Tibial artery (tissue), 4 donors: Measurements from ENCODE around the gene IFT81.
A peak's percentile ranks its signal among the peaks of the same experiment; 100 is the strongest.

ENCODE experiments used
- DNase-seq, 2 donors: peaks; one replicate each; pipeline ENCODE4 v3.0.0-alpha.2; 2019
- H3K27ac ChIP-seq, 2 donors: fragments of 200-600 bp; sonication (generic) in 1 of 2; 1 replicate in 1 of 2; 2 replicates in 1 of 2; pipeline ENCODE4 v1.5.1; 2018 to 2019; ENCODE audit warnings: mild to moderate bottlenecking in 1 of 2
- H3K27me3 ChIP-seq, 2 donors: fragments of 200-600 bp; sonication (generic) in 1 of 2; one replicate each; pipeline versions ENCODE4 v1.5.1 to v1.6.0; 2016 to 2019
- H3K36me3 ChIP-seq, 3 donors: fragments of 200-600 bp; sonication (generic) in 2 of 3; one replicate each; pipeline ENCODE4 v1.5.1; 2016 to 2019; ENCODE audit warnings: mild to moderate bottlenecking in 2 of 3
- H3K4me1 ChIP-seq, 4 donors: fragments of 200-600 bp; sonication (generic) in 2 of 4; 1 replicate in 3 of 4; 2 replicates in 1 of 4; pipeline ENCODE4 v1.5.1; 2016 to 2019
- H3K4me3 ChIP-seq, 2 donors: fragments of 200-600 bp; sonication (generic) in 1 of 2; 1 replicate in 1 of 2; 2 replicates in 1 of 2; pipeline ENCODE4 v1.5.1; 2018 to 2019; ENCODE audit warnings: mild to moderate bottlenecking in 2 of 2
- H3K9me3 ChIP-seq, 3 donors: fragments of 200-600 bp; sonication (generic) in 1 of 3; one replicate each; pipeline ENCODE4 v1.5.1; 2016 to 2019
- intact Hi-C: fragments of 100-400 bp; cut with DNase I; formaldehyde crosslinking; loops from one replicate; pipeline ENCODE4 v1.15.0; 2023; ENCODE audit warnings: low total_unique reads
- TF ChIP-seq, protein P1 (sequence below), 2 experiments: fragments of 200-600 bp in 1 of 2; fragments of 450-650 bp in 1 of 2; IDR thresholded peaks; one replicate each; pipeline ENCODE4 v1.5.1; 2017 to 2019; ENCODE audit warnings: antibody characterized with exemption in 2 of 2, mild to moderate bottlenecking in 1 of 2, moderate library complexity in 1 of 2

IFT81 gene

DNA sequence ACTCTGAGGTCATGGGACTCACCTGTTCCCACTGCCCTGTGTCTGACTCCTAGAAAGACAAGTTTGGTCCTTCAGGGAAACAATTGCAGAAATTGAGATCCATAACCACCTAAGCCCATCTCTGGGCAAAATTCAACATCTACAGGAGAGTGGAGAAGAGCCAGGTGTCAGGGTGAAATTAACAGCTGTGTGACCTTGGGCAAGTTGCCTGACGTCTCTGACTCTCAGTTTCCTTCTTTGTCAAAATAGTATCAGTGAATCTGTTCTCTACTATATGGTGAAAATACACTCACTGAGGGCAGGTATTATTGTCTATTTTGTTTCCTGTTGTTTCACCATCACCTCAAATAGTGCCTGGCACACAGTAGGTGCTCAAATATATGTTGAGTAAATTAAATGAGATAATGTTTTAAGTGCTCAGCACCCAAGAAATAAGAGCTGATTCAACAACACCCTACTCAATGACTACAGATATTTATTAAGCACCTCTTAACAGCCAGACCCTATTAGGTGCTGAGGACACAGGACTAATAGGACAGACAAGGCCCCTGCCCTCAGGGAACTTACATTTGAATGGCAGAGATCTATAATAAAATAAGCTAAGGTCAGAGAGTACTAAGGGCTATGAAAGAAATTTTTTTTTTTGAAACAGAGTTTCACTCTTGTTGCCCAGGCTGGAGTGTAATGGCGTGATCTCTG lies 14.2 kb upstream of the IFT81 start:
- Histone ChIP-seq H3K9me3 (no peaks in the 10 kb centered on the region), H3K4me1 (peaks cover 14 to 95% (median 57%) of the 10 kb centered on the region in 4 donors), H3K4me3 (peak overlapping the region; percentile 9 to 13), H3K27ac (peak overlapping the region; percentile 88 to 91), H3K27me3 (no peaks in the 10 kb centered on the region), H3K36me3 (no peaks in the 10 kb centered on the region)
- no peak for DNase-seq
- intact Hi-C loops, result no loop called here
- TF ChIP-seq, protein P1, sequence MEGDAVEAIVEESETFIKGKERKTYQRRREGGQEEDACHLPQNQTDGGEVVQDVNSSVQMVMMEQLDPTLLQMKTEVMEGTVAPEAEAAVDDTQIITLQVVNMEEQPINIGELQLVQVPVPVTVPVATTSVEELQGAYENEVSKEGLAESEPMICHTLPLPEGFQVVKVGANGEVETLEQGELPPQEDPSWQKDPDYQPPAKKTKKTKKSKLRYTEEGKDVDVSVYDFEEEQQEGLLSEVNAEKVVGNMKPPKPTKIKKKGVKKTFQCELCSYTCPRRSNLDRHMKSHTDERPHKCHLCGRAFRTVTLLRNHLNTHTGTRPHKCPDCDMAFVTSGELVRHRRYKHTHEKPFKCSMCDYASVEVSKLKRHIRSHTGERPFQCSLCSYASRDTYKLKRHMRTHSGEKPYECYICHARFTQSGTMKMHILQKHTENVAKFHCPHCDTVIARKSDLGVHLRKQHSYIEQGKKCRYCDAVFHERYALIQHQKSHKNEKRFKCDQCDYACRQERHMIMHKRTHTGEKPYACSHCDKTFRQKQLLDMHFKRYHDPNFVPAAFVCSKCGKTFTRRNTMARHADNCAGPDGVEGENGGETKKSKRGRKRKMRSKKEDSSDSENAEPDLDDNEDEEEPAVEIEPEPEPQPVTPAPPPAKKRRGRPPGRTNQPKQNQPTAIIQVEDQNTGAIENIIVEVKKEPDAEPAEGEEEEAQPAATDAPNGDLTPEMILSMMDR (IDR thresholded peaks at IDR 0.05), result no peak

DNA sequence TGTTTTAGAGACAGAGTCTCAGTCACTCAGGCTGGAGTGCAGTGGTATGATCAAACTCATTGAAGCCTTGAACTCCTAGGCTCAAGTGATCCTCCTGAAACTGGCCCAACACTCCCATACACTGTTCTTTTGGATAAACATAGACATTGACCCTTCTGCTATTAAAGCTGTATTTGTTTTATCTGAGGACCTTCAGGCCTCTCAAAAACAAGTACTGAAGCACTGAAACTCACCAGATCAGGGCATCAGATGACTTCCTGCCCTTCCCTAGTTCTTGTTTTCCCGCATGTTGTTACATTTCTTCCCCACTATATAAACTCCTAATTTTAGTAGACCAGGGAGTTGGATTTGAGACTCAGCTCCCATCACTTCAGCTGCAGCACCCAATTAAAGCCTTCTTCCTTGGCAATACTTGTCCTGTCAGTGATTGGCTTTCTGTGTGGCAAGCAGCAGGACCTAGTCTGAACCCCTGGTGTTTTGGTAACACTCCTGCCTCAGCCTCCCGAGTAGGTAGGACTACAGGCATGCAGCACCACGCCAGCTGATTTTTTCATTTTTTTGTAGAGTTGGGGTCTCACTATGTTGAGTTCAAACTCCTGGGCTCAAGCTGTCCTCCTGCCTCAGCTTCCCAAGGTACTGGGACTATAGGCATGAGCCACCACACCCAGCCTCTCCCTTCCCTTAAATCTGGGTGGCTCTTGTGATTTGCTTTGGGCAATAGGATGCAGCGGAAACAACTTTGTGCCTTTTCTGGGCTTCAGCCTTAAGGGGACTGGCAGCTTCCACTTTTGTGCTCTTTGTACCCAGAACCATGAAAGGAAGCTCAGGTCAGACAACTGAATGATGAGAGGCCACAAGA lies 12.5 kb upstream of the IFT81 start:
- Histone ChIP-seq H3K9me3 (no peaks in the 10 kb centered on the region), H3K36me3 (no peaks in the 10 kb centered on the region), H3K4me1 (peaks cover 14 to 95% (median 62%) of the 10 kb centered on the region in 4 donors), H3K27ac (peak overlapping the region; percentile 88 to 91), H3K4me3 (no peak overlapping the region), H3K27me3 (no peaks in the 10 kb centered on the region)
- DNase-seq, result peak in 1 of 2 donors; percentile 34
- TF ChIP-seq, protein P1 (IDR thresholded peaks at IDR 0.05), result no peak
- intact Hi-C loops, result no loop called here

DNA sequence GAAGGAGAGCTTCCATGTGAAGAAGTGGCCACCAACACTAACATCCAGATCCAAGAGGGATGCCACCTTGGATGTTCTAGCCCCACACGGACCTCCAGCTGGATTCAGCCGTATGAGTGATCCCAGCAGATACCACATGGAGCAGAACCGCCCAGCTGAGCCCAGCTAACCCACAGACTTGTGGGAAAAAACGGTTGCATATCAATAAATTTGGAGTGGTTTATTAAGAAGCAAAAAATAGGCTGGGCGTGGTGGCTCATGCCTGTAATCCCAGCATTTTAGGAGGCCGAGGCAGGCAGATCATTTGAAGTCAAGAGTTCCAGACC lies 11.9 kb upstream of the IFT81 start:
- peak in 1 of 2 donors; percentile 38 for DNase-seq
- intact Hi-C loops, result no loop called here
- Histone ChIP-seq H3K27ac (peak overlapping the region; percentile 88 to 91), H3K4me3 (no peak overlapping the region), H3K4me1 (peaks cover 14 to 95% (median 59%) of the 10 kb centered on the region in 4 donors), H3K9me3 (no peaks in the 10 kb centered on the region), H3K36me3 (no peaks in the 10 kb centered on the region), H3K27me3 (no peaks in the 10 kb centered on the region)
- TF ChIP-seq, protein P1 (IDR thresholded peaks at IDR 0.05), result no peak

DNA sequence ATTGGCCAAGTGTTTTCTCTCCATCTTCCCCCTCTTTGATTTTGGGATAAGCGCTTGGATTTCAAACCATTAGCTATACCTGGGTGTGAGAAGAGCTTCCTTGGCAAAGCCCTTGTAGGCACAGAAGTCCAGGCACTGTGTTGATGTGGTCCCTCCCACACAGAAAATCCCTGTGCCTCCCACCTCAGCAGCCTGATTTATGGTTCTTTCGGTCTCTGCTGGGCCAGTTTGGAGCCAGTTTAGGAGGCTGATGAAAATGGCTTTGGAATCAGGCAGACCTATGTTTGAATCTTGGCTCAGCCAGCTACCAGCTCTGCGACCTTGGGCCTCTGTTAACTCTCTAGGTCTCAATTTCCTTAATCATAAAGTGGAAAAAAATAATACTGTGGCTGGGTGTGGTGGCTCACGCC lies 9.6 kb upstream of the IFT81 start:
- intact Hi-C loops, result no loop called here
- H3K27ac ChIP-seq, result peak overlapping the region; percentile 88 to 91
- TF ChIP-seq, protein P1 (IDR thresholded peaks at IDR 0.05), result no peak
- H3K27me3 ChIP-seq, result no peaks in the 10 kb centered on the region
- peak in 1 of 2 donors; percentile 68 for DNase-seq
- peaks cover 5 to 95% (median 57%) of the 10 kb centered on the region in 4 donors for H3K4me1 ChIP-seq
- H3K4me3 ChIP-seq, result peak overlapping the region in 1 of 2 donors; percentile 10
- H3K36me3 ChIP-seq, result no peaks in the 10 kb centered on the region
- H3K9me3 ChIP-seq, result no peaks in the 10 kb centered on the region

DNA sequence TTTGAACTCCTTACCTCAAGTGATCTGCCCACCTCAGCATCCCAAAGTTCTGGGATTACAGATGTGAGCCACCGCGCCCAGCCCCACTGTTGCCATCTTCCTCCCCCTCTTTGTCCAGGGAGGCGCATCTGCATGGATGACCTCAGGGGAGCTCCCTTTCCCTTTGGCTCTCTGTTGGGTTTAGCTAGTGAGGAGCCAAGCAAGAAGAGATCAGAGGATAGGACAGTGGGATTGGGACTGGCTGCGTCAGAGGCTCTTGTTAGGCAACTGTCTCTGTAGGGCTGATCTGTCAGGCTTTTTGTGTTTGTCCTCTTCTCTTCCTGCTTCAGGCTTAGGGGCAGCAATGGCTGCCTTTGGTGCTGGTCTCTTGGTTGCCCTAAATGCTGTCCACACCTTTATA lies 8.5 kb upstream of the IFT81 start:
- no peak for DNase-seq
- Histone ChIP-seq H3K27ac (peak overlapping the region; percentile 88 to 91), H3K27me3 (no peaks in the 10 kb centered on the region), H3K36me3 (no peaks in the 10 kb centered on the region), H3K9me3 (no peaks in the 10 kb centered on the region), H3K4me1 (peaks cover 0 to 83% (median 48%) of the 10 kb centered on the region in 4 donors), H3K4me3 (no peak overlapping the region)
- TF ChIP-seq, protein P1 (IDR thresholded peaks at IDR 0.05), result no peak
- intact Hi-C loops, result no loop called here
